Pancreas (tissue), 10 donors: Measurements from ENCODE around the gene RWDD1. TPM values are rescaled to one million over a fixed set of nuclear protein-coding genes. Genes with fewer than 3 reads are reported as not detected.
A peak's percentile ranks its signal among the peaks of the same experiment; 100 is the strongest.

Source experiments
- ATAC-seq, 4 donors: fragments of 200-7000 bp; cut with Tn5 transposase; one replicate each; pipeline versions ENCODE4 v1.8.0 to v1.9.1; 2020; ENCODE audit warnings: mild to moderate bottlenecking in 4 of 4, moderate library complexity in 4 of 4
- DNase-seq, 6 donors: peaks; one replicate each; pipeline ENCODE4 v3.0.0-alpha.2; 2020
- FAIRE-seq: peaks from 2 replicates; lab custom pipeline; 2012; peaks lifted over from hg19 to GRCh38; lab: Jason Lieb, UNC
- H3K27ac ChIP-seq, 4 donors: fragments of 200-600 bp; sonication (generic); 1 replicate in 3 of 4; 2 replicates in 1 of 4; pipeline versions ENCODE4 v1.5.0 to v1.8.0; 2020
- H3K27me3 ChIP-seq, 4 donors: fragments of 200-600 bp; one replicate each; pipeline ENCODE4 v1.8.0; 2021
- H3K36me3 ChIP-seq, 3 donors: fragments of 200-600 bp; sonication (generic) in 1 of 3; one replicate each; pipeline versions ENCODE4 v1.5.0 to v1.8.0; 2020 to 2021
- H3K4me1 ChIP-seq, 3 donors: fragments of 200-600 bp; one replicate each; pipeline ENCODE4 v1.8.0; 2021
- H3K4me3 ChIP-seq, 4 donors: fragments of 200-600 bp; sonication (generic) in 2 of 4; one replicate each; pipeline versions ENCODE4 v1.5.0 to v1.8.0; 2020 to 2021
- H3K9me3 ChIP-seq, 4 donors: fragments of 200-600 bp; one replicate each; pipeline ENCODE4 v1.8.0; 2021
- CTCF ChIP-seq, 4 donors: fragments of 200-600 bp; sonication (generic) in 3 of 4; IDR thresholded peaks; one replicate each; pipeline versions ENCODE4 v1.5.0 to v1.8.0; 2021; ENCODE audit warnings: antibody characterized with exemption in 4 of 4
- WGBS, 2 donors: extraction: QIAGEN DNeasy Blood & Tissue Kit; methylation state at CpG; one replicate each; pipeline ENCODE4 v1.1.7; 2013; 5-methylcytosine and 5-hydroxymethylcytosine counted together
- intact Hi-C, 3 donors: fragments of 100-400 bp; cut with DNase I; formaldehyde crosslinking; loops; one replicate each; pipeline versions ENCODE4 v1.11.1 to v1.14.2; 2022
- polyA plus RNA-seq, 2 donors: library from polyadenylated mRNA; stranded (reverse); fragments of 200-250 nt; gene quantifications; one replicate each; pipeline ENCODE4 v1.2.3, GENCODE V29; 2013
- total RNA-seq, 6 donors: library from RNA; stranded (reverse); fragmentation: NEBNext Ultra II Directional in 4 of 6; extraction: Animal tissue kit (Norgen Biotek cat#: 25700) in 4 of 6; gene quantifications; one replicate each; pipeline versions ENCODE4 v1.2.1 to v1.2.4, GENCODE V29; 2021 to 2023
- donor health status: healthy with polysubstance abuse.
- donor health status: DM: no; HTN: no; CAD: no; lungs with moderate emphysema.
- donor health status: DM: no; HTN: no; CAD: no.
- donor health status: control.
- donor health status: control.
- donor health status: Bipolar disorder and iron deficiency.
- donor health status: DM: yes; HTN: yes; CAD: no.
- donor health status: DM: no; HTN: no; CAD: no.
- donor health status: DM: no; HTN: no; CAD: no.
- donor health status: DM: yes; HTN: yes; CAD: no.

RWDD1 gene
- total RNA-seq, result 10 to 100 TPM; 26.0 to 37.5 (median 27.1) TPM
- 10 to 100 TPM; 38.1 to 40.6 TPM for polyA plus RNA-seq

DNA sequence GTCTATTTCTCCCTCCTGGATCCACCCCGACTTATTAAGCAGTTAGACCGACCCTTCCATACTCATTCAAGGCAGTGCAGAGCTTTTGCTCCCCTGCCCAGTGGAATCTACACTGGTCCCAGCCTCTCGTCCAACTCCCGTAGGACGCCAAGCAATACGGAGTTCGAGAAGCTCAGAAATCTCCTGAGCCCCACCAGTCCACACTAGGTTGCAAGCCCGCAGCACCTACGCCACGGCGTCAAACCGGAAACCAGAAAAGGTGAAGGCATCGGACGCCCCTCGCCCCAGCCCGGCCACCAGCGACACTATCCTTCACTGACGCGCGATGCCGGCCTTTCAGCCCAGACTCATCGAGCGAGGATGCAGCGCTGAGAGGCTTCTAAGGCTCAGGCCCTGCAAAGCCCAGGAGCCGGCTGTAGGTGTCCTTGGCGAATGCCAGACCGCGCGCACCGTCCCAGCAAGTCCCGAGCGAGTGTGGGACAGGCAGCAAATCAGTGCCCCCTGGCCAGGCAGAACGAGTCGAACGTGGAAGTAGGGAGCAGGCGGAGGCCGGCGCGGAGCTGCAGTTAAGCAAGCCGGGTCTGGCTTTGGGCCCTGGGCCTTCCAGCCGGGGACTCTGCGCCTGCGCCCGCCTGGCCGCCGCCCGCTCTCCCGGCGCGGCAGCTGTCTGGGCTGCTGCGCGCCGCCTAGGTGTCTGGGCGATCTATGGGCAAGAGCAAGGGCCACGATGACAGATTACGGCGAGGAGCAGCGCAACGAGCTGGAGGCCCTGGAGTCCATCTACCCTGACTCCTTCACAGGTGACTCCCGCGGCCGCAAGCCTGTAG lies at the start of gene RWDD1:
Gene RWDD1, plus strand, starts transcription at position 649 of the 827 bp plus-strand sequence. Its CDS starts 79 bp downstream, at position 728.
- WGBS, 2 donors, result 0% methylated on average over 62 of the region's 62 CpGs

DNA sequence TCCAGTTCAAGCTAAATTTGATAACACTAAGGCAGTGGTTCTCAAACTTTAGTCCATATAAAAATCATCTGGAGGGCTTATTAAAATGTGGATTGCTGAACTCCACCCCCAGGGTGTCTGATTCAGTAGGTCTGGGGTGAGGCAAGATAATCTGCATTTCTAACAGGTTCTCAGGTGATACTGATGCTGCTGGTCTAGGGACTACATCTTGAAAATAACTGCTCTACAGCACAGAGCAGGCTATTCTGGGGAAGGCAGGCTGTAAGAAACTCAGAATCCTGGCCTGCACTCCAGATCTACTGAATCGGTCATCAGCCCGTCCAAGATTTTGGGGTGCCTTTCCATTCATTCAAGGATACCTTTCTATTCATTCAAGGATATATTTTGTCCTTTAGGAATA lies 48.4 kb upstream of the RWDD1 start:
- H3K9me3 ChIP-seq, result no peaks in the 10 kb centered on the region
- H3K4me3 ChIP-seq, result no peak overlapping the region
- WGBS, 2 donors, result 75 to 88% methylated on average over 2 of the region's 2 CpGs
- no peak for TF ChIP-seq CTCF (IDR thresholded peaks at IDR 0.05)
- ATAC-seq, result no peak
- H3K36me3 ChIP-seq, result no peaks in the 10 kb centered on the region
- FAIRE-seq, result no peak
- no peaks in the 10 kb centered on the region for H3K4me1 ChIP-seq
- no peak overlapping the region for H3K27ac ChIP-seq
- no peak for DNase-seq
- H3K27me3 ChIP-seq, result no peaks in the 10 kb centered on the region
- intact Hi-C loops, result loop anchor here in 1 of 3 donors (10.0 kb wide), 1 partner anchor 248 kb away; the partner anchor contains the start of gene TSPYL1

More for the DNA sequence above, at the start of gene RWDD1:
- no peak for TF ChIP-seq CTCF (IDR thresholded peaks at IDR 0.05)
- H3K27me3 ChIP-seq, result no peaks in the 10 kb centered on the region
- H3K9me3 ChIP-seq, result no peaks in the 10 kb centered on the region
- FAIRE-seq (no peak), ATAC-seq (peak; percentile 95 to 98 (median 96)), DNase-seq (peak; percentile 95 to 99 (median 99))
- H3K4me1 ChIP-seq, result peaks cover 0 to 17% (median 17%) of the 10 kb centered on the region in 3 donors
- H3K36me3 ChIP-seq, result no peaks in the 10 kb centered on the region
- peak within 1 kb of the TSS; percentile 55 to 91 (median 88) for H3K4me3 ChIP-seq
- intact Hi-C loops, result no loop called here
- H3K27ac ChIP-seq, result peak within 1 kb of the TSS; percentile 87 to 91 (median 88)

DNA sequence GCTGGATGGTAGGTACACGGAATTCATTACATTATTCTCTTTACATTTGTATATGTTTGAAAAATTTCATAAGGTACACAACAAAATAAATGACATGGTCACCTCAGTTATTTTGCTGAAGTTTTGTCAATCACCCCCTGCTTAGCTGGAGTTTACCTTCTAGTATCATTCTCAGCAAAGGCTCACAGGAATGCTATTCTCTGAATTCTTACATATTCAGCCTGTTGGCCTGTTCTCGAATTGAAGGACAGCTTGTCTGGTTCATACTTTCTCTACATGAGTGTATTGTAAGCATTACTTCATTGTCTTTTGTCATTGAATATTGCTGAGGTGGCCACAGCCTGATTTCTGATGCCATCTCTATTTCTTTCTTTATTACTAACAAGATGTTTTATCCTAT lies 47.1 kb upstream of the RWDD1 start:
- no peak for ATAC-seq
- intact Hi-C loops, result loop anchor here in 1 of 3 donors (10.0 kb wide), 1 partner anchor 249 kb away; the partner anchor contains the start of gene TSPYL1

DNA sequence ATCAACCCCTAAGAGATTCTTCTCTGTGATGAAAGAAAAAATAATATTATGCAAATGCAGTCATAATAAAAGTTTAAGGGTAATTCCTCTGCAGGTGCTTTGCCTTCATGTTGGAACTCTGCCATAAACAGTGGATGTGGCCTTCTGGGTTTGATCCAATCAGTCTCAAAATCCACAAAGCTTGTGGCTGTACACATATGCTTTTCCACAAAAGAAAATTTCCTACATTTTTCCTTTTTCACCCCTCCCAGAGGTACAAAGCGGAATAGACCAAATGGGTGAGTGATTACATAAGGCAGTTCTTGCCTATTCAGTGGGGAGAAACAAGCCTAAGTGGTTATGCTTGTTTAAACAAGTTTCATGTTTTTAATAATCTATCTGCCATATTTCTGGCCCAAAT lies 43.2 kb upstream of the RWDD1 start:
- intact Hi-C loops, result loop anchor here in 1 of 3 donors (10.0 kb wide), 1 partner anchor 253 kb away; the partner anchor contains the start of gene TSPYL1

More for the DNA sequence above, 47.1 kb upstream of the RWDD1 start:
- H3K36me3 ChIP-seq, result no peaks in the 10 kb centered on the region
- 76 to 81% methylated on average over 2 of the region's 2 CpGs for WGBS, 2 donors
- FAIRE-seq (no peak), DNase-seq (no peak)
- H3K27me3 ChIP-seq, result no peaks in the 10 kb centered on the region
- H3K9me3 ChIP-seq, result no peaks in the 10 kb centered on the region
- no peak overlapping the region for H3K27ac ChIP-seq
- no peak overlapping the region for H3K4me3 ChIP-seq
- TF ChIP-seq CTCF (IDR thresholded peaks at IDR 0.05), result no peak
- H3K4me1 ChIP-seq, result no peaks in the 10 kb centered on the region

More for the DNA sequence above, 43.2 kb upstream of the RWDD1 start:
- 81 to 82% methylated on average over 1 of the region's 1 CpG for WGBS, 2 donors
- H3K36me3 ChIP-seq, result no peaks in the 10 kb centered on the region
- DNase-seq, result no peak
- no peak overlapping the region for H3K4me3 ChIP-seq
- H3K27me3 ChIP-seq, result no peaks in the 10 kb centered on the region
- no peaks in the 10 kb centered on the region for H3K9me3 ChIP-seq
- H3K27ac ChIP-seq, result no peak overlapping the region
- no peak for ATAC-seq
- no peak for FAIRE-seq
- no peaks in the 10 kb centered on the region for H3K4me1 ChIP-seq
- TF ChIP-seq CTCF (IDR thresholded peaks at IDR 0.05), result no peak
